ENCODE data around the gene PTTG1. TPM values are rescaled to one million over a fixed set of nuclear protein-coding genes. Genes with fewer than 3 reads are reported as not detected.

PTTG1 gene
- total and polyA plus RNA-seq, 4 donors = 36.9 to 53.8 (median 40.9) TPM

DNA sequence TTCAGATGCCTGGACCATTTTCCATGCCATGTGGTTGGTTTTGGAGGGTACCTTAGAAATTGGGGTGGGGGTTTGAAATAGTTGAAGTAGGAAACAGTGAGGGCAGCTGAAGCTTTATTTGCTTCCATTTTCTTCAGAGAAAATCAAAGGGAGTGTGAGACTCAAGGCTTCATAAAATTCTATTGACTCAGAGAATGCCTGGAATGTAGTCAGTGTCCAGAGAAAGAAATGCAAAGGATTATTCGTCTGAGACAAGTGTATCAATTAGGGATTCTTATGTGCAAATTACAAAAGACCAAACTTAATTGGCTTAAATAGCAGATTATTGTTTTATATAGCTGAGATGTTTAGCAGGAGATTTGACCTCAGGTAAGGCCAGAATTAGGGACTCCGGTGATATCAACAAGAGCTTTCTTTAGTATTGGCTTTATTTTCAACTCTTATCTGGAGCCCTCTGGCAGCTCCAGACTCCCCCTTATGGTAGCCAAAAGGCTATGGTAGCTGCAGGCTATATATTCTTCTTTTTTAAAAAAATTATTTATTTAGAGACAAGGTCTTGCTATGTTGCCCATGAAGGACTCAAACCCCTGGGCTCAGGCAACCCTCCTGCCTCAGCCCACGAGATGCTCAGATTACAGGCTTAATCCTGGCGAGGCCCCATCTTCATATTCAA lies 38.9 kb downstream of the PTTG1 start:
- Histone ChIP-seq H3K9me3 (ENCODE audit: control insufficient read depth, insufficient read depth, low read length) (no peaks in the 10 kb centered on the region), H3K27me3 (ENCODE audit: control insufficient read depth, insufficient read depth, low read length) (no peaks in the 10 kb centered on the region), H3K27ac (ENCODE audit: low read depth, low read length) (no peak overlapping the region), H3K4me3 (ENCODE audit: low read depth, low read length) (no peak overlapping the region), H3K4me1 (ENCODE audit: control insufficient read depth, insufficient read depth, low read length) (no peaks in the 10 kb centered on the region), H3K36me3 (ENCODE audit: control insufficient read depth, insufficient read depth, low read length) (no peaks in the 10 kb centered on the region)
- DNase-seq (ENCODE audit: low read depth in 4 of 6, low spot score in 6 of 6) = no peak
- WGBS (ENCODE audit: insufficient coverage) = no CpG with 5 or more reads among the region's 4 CpGs

GRCh38 chr5:160461378-160461777 lies 39.7 kb downstream of the PTTG1 start:
- H3K4me1 ChIP-seq (ENCODE audit: control insufficient read depth, insufficient read depth, low read length) = no peaks in the 10 kb centered on the region

GRCh38 chr5:160462167-160462566 lies 40.5 kb downstream of the PTTG1 start:
- Histone ChIP-seq H3K27ac (ENCODE audit: low read depth, low read length) (no peak overlapping the region), H3K4me1 (ENCODE audit: control insufficient read depth, insufficient read depth, low read length) (no peaks in the 10 kb centered on the region)
- 100% methylated on average over 1 of the region's 2 CpGs for WGBS (ENCODE audit: insufficient coverage)

More at GRCh38 chr5:160461378-160461777, 39.7 kb downstream of the PTTG1 start:
- no peak overlapping the region for H3K27ac ChIP-seq (ENCODE audit: low read depth, low read length)
- no peaks in the 10 kb centered on the region for H3K9me3 ChIP-seq (ENCODE audit: control insufficient read depth, insufficient read depth, low read length)
- H3K27me3 ChIP-seq (ENCODE audit: control insufficient read depth, insufficient read depth, low read length) = peaks cover under 1% of the 10 kb centered on the region
- no peak overlapping the region for H3K4me3 ChIP-seq (ENCODE audit: low read depth, low read length)
- DNase-seq (ENCODE audit: low read depth in 4 of 6, low spot score in 6 of 6) = no peak
- no peaks in the 10 kb centered on the region for H3K36me3 ChIP-seq (ENCODE audit: control insufficient read depth, insufficient read depth, low read length)
- 71% methylated on average over 3 of the region's 6 CpGs for WGBS (ENCODE audit: insufficient coverage)

GRCh38 chr5:160463227-160463626 lies 41.6 kb downstream of the PTTG1 start:
- Histone ChIP-seq H3K27me3 (ENCODE audit: control insufficient read depth, insufficient read depth, low read length) (peaks cover 2% of the 10 kb centered on the region), H3K27ac (ENCODE audit: low read depth, low read length) (no peak overlapping the region), H3K4me1 (ENCODE audit: control insufficient read depth, insufficient read depth, low read length) (peaks cover 8% of the 10 kb centered on the region), H3K9me3 (ENCODE audit: control insufficient read depth, insufficient read depth, low read length) (no peaks in the 10 kb centered on the region), H3K36me3 (ENCODE audit: control insufficient read depth, insufficient read depth, low read length) (no peaks in the 10 kb centered on the region), H3K4me3 (ENCODE audit: low read depth, low read length) (no peak overlapping the region)
- 100% methylated on average over 2 of the region's 4 CpGs for WGBS (ENCODE audit: insufficient coverage)
- DNase-seq (ENCODE audit: low read depth in 4 of 6, low spot score in 6 of 6) = no peak

More at GRCh38 chr5:160462167-160462566, 40.5 kb downstream of the PTTG1 start:
- Histone ChIP-seq H3K4me3 (ENCODE audit: low read depth, low read length) (no peak overlapping the region), H3K27me3 (ENCODE audit: control insufficient read depth, insufficient read depth, low read length) (peaks cover 2% of the 10 kb centered on the region), H3K36me3 (ENCODE audit: control insufficient read depth, insufficient read depth, low read length) (no peaks in the 10 kb centered on the region), H3K9me3 (ENCODE audit: control insufficient read depth, insufficient read depth, low read length) (no peaks in the 10 kb centered on the region)
- no peak for DNase-seq (ENCODE audit: low read depth in 4 of 6, low spot score in 6 of 6)

GRCh38 chr5:160463740-160464465 lies 42.2 kb downstream of the PTTG1 start:
- DNase-seq (ENCODE audit: low read depth in 4 of 6, low spot score in 6 of 6) = peak in 1 of 6 donors; percentile 31
- H3K36me3 ChIP-seq (ENCODE audit: control insufficient read depth, insufficient read depth, low read length) = no peaks in the 10 kb centered on the region
- H3K4me3 ChIP-seq (ENCODE audit: low read depth, low read length) = no peak overlapping the region
- 74% methylated on average over 4 of the region's 7 CpGs for WGBS (ENCODE audit: insufficient coverage)
- H3K9me3 ChIP-seq (ENCODE audit: control insufficient read depth, insufficient read depth, low read length) = no peaks in the 10 kb centered on the region
- no peak overlapping the region for H3K27ac ChIP-seq (ENCODE audit: low read depth, low read length)
- peaks cover 2% of the 10 kb centered on the region for H3K27me3 ChIP-seq (ENCODE audit: control insufficient read depth, insufficient read depth, low read length)
- peaks cover 8% of the 10 kb centered on the region for H3K4me1 ChIP-seq (ENCODE audit: control insufficient read depth, insufficient read depth, low read length)

DNA sequence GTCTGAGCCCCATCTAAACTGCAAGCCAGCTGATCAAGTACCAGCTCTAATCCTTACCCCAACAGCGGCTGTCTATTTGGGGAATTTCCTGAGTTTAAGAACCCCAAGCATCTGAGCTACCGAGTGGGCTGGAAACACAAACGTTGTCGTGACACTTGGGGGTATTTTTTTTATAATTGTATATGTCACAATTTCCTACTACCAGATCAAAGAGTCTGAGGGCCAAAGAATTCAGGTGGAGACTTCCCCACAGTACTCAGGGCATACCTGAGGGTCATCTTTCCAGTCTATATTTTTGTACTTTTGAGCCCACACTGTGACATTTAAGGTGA lies 42.8 kb downstream of the PTTG1 start:
- Histone ChIP-seq H3K36me3 (ENCODE audit: control insufficient read depth, insufficient read depth, low read length) (no peaks in the 10 kb centered on the region), H3K27ac (ENCODE audit: low read depth, low read length) (no peak overlapping the region), H3K9me3 (ENCODE audit: control insufficient read depth, insufficient read depth, low read length) (no peaks in the 10 kb centered on the region), H3K27me3 (ENCODE audit: control insufficient read depth, insufficient read depth, low read length) (peaks cover 2% of the 10 kb centered on the region), H3K4me1 (ENCODE audit: control insufficient read depth, insufficient read depth, low read length) (peaks cover 12% of the 10 kb centered on the region), H3K4me3 (ENCODE audit: low read depth, low read length) (no peak overlapping the region)
- WGBS (ENCODE audit: insufficient coverage) = no CpG with 5 or more reads among the region's 4 CpGs
- DNase-seq (ENCODE audit: low read depth in 4 of 6, low spot score in 6 of 6) = no peak

DNA sequence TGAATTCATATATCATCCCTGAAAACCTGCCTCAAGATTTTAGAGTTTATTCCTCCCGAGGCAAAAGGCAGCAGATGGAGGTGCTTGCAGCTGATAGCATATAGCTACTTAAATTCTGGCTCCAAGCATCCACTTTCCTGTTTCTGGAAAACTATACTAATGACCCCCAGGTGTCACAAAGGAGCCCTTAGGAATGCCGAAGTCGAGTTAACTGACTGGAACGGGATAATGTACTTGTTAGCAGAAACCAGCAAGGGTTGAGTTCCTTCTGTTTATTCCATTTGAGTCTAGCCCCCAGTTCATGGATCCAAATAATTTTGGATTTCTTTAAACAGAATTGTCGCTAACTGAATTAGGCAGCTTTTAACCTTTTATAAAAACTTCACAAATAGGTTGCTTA lies 44.5 kb downstream of the PTTG1 start:
- peaks cover 2% of the 10 kb centered on the region for H3K27me3 ChIP-seq (ENCODE audit: control insufficient read depth, insufficient read depth, low read length)
- peaks cover 12% of the 10 kb centered on the region for H3K4me1 ChIP-seq (ENCODE audit: control insufficient read depth, insufficient read depth, low read length)
- no peaks in the 10 kb centered on the region for H3K36me3 ChIP-seq (ENCODE audit: control insufficient read depth, insufficient read depth, low read length)
- no peak for DNase-seq (ENCODE audit: low read depth in 4 of 6, low spot score in 6 of 6)
- H3K9me3 ChIP-seq (ENCODE audit: control insufficient read depth, insufficient read depth, low read length) = no peaks in the 10 kb centered on the region
- H3K27ac ChIP-seq (ENCODE audit: low read depth, low read length) = no peak overlapping the region
- H3K4me3 ChIP-seq (ENCODE audit: low read depth, low read length) = no peak overlapping the region
- WGBS (ENCODE audit: insufficient coverage) = 73% methylated on average over 3 of the region's 5 CpGs

- peaks cover 12% of the 10 kb centered on the region for H3K4me1 ChIP-seq (ENCODE audit: control insufficient read depth, insufficient read depth, low read length)
- peak overlapping the region; percentile 47 for H3K27ac ChIP-seq (ENCODE audit: low read depth, low read length)
- WGBS (ENCODE audit: insufficient coverage) = 84% methylated on average over 8 of the region's 9 CpGs
- no peaks in the 10 kb centered on the region for H3K36me3 ChIP-seq (ENCODE audit: control insufficient read depth, insufficient read depth, low read length)
- H3K27me3 ChIP-seq (ENCODE audit: control insufficient read depth, insufficient read depth, low read length) = peaks cover 2% of the 10 kb centered on the region
- no peaks in the 10 kb centered on the region for H3K9me3 ChIP-seq (ENCODE audit: control insufficient read depth, insufficient read depth, low read length)
- DNase-seq (ENCODE audit: low read depth in 4 of 6, low spot score in 6 of 6) = no peak
- no peak overlapping the region for H3K4me3 ChIP-seq (ENCODE audit: low read depth, low read length)
Measured at GRCh38 chr5:160466889-160467554, 45.4 kb downstream of the PTTG1 start.

DNA sequence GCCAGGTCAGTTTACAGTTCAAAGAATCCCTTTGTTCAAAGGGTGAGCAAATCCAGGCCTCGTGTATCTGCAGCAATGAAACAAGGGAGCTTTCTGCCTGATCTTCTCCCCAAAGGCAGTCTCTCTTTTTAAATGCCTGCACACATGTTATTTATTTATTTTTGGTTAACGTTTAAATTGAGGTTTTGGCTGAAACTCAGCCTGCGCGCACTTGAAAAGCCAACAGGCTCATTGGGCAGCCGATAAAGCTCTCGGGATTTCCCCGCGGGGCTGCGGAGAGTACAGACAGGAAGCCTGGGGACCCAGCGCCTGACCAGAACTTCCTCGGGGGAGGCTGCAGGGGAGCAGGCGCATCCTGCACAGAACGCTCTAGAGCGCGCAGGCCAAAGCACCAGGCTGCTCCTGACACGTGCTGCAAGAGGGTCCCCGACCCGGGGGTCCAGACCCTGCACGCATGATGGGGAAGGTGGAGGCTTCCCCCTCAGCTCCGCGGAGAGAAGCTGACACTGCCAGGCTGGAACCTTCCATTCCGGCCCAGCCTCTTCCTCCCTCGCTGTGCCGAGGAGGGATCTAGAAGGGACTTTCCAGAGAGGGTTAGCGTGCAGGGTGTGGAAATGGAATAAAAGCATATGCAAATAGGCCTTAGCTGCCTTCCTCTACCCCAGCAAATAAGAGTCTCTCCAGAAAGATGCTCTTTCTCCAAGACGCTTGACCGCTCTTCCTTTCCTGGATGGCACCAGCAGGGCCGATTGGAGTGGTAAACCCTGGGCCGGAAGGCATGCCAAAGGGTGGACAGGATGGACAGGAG lies 46.1 kb downstream of the PTTG1 start:
- peaks cover 12% of the 10 kb centered on the region for H3K4me1 ChIP-seq (ENCODE audit: control insufficient read depth, insufficient read depth, low read length)
- H3K9me3 ChIP-seq (ENCODE audit: control insufficient read depth, insufficient read depth, low read length) = no peaks in the 10 kb centered on the region
- peak in 2 of 6 donors; percentile 32 to 46 for DNase-seq (ENCODE audit: low read depth in 4 of 6, low spot score in 6 of 6)
- H3K27ac ChIP-seq (ENCODE audit: low read depth, low read length) = no peak overlapping the region
- no peaks in the 10 kb centered on the region for H3K36me3 ChIP-seq (ENCODE audit: control insufficient read depth, insufficient read depth, low read length)
- peaks cover 2% of the 10 kb centered on the region for H3K27me3 ChIP-seq (ENCODE audit: control insufficient read depth, insufficient read depth, low read length)
- H3K4me3 ChIP-seq (ENCODE audit: low read depth, low read length) = no peak overlapping the region
- WGBS (ENCODE audit: insufficient coverage) = 59% methylated on average over 25 of the region's 29 CpGs

All from spinal cord (tissue), 10 donors.